Right kidney (tissue), 1 donor: ENCODE data around the gene ZAP70.

Experiments used
- DNase-seq: peaks from one replicate; pipeline ENCODE4 v3.0.0-alpha.2; 2016

ZAP70 gene

GRCh38 chr2:97785818-97786217, 72.4 kb downstream of the ZAP70 start:
- no peak for DNase-seq

DNA sequence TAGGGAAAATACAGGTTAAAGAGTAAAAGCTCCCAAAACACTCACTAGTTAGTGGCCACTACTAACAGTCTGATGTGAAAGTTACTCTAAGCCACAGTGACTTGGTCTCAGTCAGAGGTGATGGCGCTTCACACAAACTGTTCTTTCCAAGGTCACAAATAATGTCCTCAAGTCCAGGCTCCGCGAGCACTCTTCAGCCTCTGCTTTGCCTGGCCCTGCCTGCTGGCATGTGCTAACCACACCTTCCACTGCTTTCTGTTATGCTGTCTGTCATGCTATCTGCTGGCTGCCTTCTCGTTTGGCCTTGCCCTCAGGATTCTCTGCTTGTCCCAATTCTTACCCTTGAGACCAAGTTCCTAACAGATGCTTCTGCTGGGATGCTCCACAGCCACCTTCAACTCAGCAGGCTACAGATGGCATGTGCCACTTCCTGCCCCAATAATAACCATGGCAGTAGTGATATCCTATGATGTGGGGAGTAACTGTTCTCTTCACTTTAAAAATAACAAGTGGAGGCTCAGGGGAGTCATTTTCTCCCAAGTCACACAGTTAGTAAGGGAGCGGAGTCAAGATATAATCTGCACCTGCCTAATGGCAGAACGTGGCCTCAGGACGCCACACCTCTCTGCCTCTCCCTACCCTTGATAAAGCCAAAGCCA, 75.7 kb downstream of the ZAP70 start:
- DNase-seq, result no peak
